WERI-Rb-1 (cell line): ENCODE data around the gene RALGAPA2.

Source experiments
- DNase-seq: peaks from one replicate; pipeline ENCODE4 v3.0.0-alpha.2; 2020
- H3K27ac ChIP-seq: fragments of 250-450 bp; sonication (Bioruptor Pico); 2 replicates; pipeline ENCODE4 v1.5.1; 2020; ENCODE audit warnings: mild to moderate bottlenecking, moderate library complexity
- H3K27me3 ChIP-seq: fragments of 250-450 bp; sonication (Bioruptor Pico); 2 replicates; pipeline ENCODE4 v1.5.1; 2021; ENCODE audit warnings: mild to moderate bottlenecking, low read depth, moderate library complexity; ENCODE audit not compliant: insufficient read depth, severe bottlenecking
- H3K36me3 ChIP-seq: fragments of 250-450 bp; sonication (Bioruptor Pico); 2 replicates; pipeline ENCODE4 v1.5.1; 2020; ENCODE audit warnings: mild to moderate bottlenecking, moderate library complexity
- H3K4me3 ChIP-seq: 2 replicates; pipeline ENCODE4 v1.5.1; 2011; ENCODE audit warnings: low read depth, mild to moderate bottlenecking, control low read depth, low read length
- H3K9me3 ChIP-seq: fragments of 250-450 bp; sonication (Bioruptor Pico); 2 replicates; pipeline ENCODE4 v1.5.1; 2021; ENCODE audit warnings: mild to moderate bottlenecking, moderate library complexity; ENCODE audit not compliant: severe bottlenecking
- CTCF ChIP-seq: IDR thresholded peaks from 2 replicates; pipeline ENCODE4 v1.5.1; 2011; ENCODE audit warnings: low read depth, mild to moderate bottlenecking, control low read depth, inconsistent platforms, low read length

The RALGAPA2 gene

GRCh38 chr20:20733943-20734342, 21.5 kb upstream of the RALGAPA2 start:
- no peaks in the 10 kb centered on the region for H3K27me3 ChIP-seq
- no peak overlapping the region for H3K27ac ChIP-seq
- H3K36me3 ChIP-seq: no peaks in the 10 kb centered on the region
- DNase-seq: no peak
- no peak overlapping the region for H3K4me3 ChIP-seq
- H3K9me3 ChIP-seq: no peaks in the 10 kb centered on the region
- TF ChIP-seq CTCF: no peak

DNA sequence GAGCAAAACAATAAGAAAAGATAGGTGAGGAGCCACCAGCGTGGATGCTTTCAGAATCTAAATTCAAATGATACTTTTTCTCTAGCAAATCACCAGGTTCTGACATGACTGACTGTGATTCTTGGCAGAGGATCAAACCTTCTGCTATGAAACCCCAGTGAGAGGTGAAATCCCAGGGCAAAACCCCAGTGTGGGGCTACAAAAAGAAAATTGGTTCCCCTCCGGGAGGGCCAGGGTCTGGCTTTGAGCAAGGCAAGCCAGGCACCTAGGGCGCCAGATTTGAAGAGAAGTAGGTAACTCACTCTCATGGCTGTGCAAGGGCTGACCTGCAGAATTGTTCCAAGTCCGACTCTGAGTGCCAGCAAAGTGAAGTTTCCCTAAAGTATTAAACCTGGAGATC, 20.2 kb upstream of the RALGAPA2 start:
- Histone ChIP-seq H3K4me3 (no peak overlapping the region), H3K27ac (no peak overlapping the region), H3K27me3 (no peaks in the 10 kb centered on the region), H3K36me3 (no peaks in the 10 kb centered on the region), H3K9me3 (no peaks in the 10 kb centered on the region)
- no peak for TF ChIP-seq CTCF
- DNase-seq: no peak

DNA sequence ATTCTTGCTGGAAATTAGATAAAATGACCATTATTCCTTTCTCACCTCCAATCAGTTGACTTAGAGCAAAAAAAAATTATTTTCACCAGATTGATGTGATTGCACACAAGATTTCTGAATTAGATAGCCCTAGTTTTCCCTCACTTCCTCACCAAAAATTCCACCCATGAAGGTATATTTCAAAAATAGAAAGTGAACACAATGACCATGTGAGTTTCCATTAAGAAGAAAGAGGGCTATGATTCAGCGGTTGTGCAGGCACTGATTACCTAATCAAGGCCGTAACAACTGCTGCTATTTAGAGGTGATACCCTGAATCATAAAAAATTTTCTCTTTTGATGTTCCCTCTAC, 19.5 kb upstream of the RALGAPA2 start:
- no peak for DNase-seq
- Histone ChIP-seq H3K27me3 (no peaks in the 10 kb centered on the region), H3K9me3 (no peaks in the 10 kb centered on the region), H3K4me3 (no peak overlapping the region), H3K27ac (no peak overlapping the region), H3K36me3 (no peaks in the 10 kb centered on the region)
- TF ChIP-seq CTCF: no peak

- no peak for DNase-seq
- Histone ChIP-seq H3K27me3 (no peaks in the 10 kb centered on the region), H3K36me3 (no peaks in the 10 kb centered on the region), H3K9me3 (no peaks in the 10 kb centered on the region), H3K27ac (no peak overlapping the region), H3K4me3 (no peak overlapping the region)
- TF ChIP-seq CTCF: no peak
Measured at GRCh38 chr20:20731000-20731944, 18.8 kb upstream of the RALGAPA2 start.

DNA sequence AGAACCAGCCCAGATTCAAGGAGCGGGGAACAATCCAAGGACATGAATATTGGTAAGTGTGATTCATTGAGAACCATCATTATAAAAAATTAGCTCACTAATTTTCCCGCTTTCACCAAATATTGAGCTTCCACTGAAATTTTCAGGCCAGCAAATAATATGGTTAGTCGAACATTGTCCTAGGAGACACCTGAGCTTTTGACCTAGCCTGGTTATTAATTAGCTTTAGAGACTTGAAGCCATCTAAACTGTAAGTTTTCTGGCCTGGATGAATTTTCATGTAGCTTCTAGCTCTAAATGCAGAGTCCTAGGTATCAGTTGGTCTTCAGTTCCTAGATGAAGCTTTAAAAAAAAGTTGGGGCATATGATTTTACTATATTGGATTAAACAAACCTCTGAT, 17.1 kb upstream of the RALGAPA2 start:
- no peak overlapping the region for H3K27ac ChIP-seq
- no peaks in the 10 kb centered on the region for H3K27me3 ChIP-seq
- H3K4me3 ChIP-seq: no peak overlapping the region
- no peaks in the 10 kb centered on the region for H3K36me3 ChIP-seq
- DNase-seq: no peak
- no peaks in the 10 kb centered on the region for H3K9me3 ChIP-seq
- no peak for TF ChIP-seq CTCF

GRCh38 chr20:20721489-20721888, 9.0 kb upstream of the RALGAPA2 start:
- Histone ChIP-seq H3K27ac (no peak overlapping the region), H3K36me3 (no peaks in the 10 kb centered on the region), H3K27me3 (no peaks in the 10 kb centered on the region), H3K9me3 (no peaks in the 10 kb centered on the region), H3K4me3 (no peak overlapping the region)
- TF ChIP-seq CTCF: no peak
- DNase-seq: no peak
